ENCODE measurements around the gene AR. TPM values are rescaled to one million over a fixed set of nuclear protein-coding genes. Genes with fewer than 3 reads are reported as not detected.

AR gene
- total and polyA plus RNA-seq, 2 of the 8 experiments (the other 6 are each of a cell fraction or from before 2014, with no cell fraction given) = 7.1 to 10.7 TPM

GRCh38 chrX:67601771-67602170 is 58.0 kb downstream of the AR start:
- Histone ChIP-seq H3K23me2 (ENCODE audit: low read depth, low read length) (no peaks in the 10 kb centered on the region), H3K27me3 (replicated peaks in 1 of 4; ENCODE audit: control insufficient read depth in 3 of 4, extremely low read depth in 1 of 4, insufficient read depth in 3 of 4, low read length in 3 of 4) (no peaks in the 10 kb centered on the region), H3K79me1 (ENCODE audit: low read depth, low read length) (no peaks in the 10 kb centered on the region), H2BK15ac (ENCODE audit: low read length) (no peak overlapping the region), H3K14ac (ENCODE audit: insufficient read length) (no peak overlapping the region), H3K79me2 (ENCODE audit: control insufficient read depth in 1 of 2, insufficient read depth in 2 of 2, low read length in 2 of 2) (no peaks in the 10 kb centered on the region; a peak in 1 of 4 replicates), H3K27ac (ENCODE audit: low read depth, low read length) (no peak overlapping the region), H3K4me1 (replicated peaks in 1 of 4; ENCODE audit: control insufficient read depth in 3 of 4, insufficient read depth in 4 of 4, low read length in 3 of 4) (peaks cover 0 to 3% (median under 1%) of the 10 kb centered on the region in 4 experiments; a peak in 3 of 7 replicates), H3K4me3 (ENCODE audit: extremely low read depth in 1 of 4, insufficient read depth in 2 of 4, low read depth in 3 of 4, low read length in 4 of 4) (no peak overlapping the region), H2AK5ac (ENCODE audit: low read depth, low read length) (no peak overlapping the region), H4K8ac (ENCODE audit: extremely low read depth, insufficient read depth, low read length) (no peak overlapping the region), H2BK5ac (ENCODE audit: low read depth, low read length) (no peak overlapping the region), H2AFZ (ENCODE audit: low read length) (no peak overlapping the region), H3K36me3 (ENCODE audit: control insufficient read depth in 2 of 4, insufficient read depth in 4 of 4, low read length in 3 of 4) (no peaks in the 10 kb centered on the region), H2BK12ac (ENCODE audit: low read depth, low read length) (no peak overlapping the region), H4K91ac (replicated peaks; ENCODE audit: insufficient read length, low read length) (no peak overlapping the region), H3K9ac (replicated peaks in 1 of 4; ENCODE audit: extremely low read depth in 1 of 4, low read depth in 3 of 4, low read length in 3 of 4) (no peak overlapping the region), H3K9me3 (ENCODE audit: insufficient read depth in 2 of 2, low read depth in 1 of 2, low read length in 1 of 2) (no peaks in the 10 kb centered on the region), H3K4ac (replicated peaks; ENCODE audit: insufficient read length, low read depth, low read length) (no peak overlapping the region), H4K20me1 (replicated peaks in 1 of 2; ENCODE audit: control insufficient read depth in 1 of 2, insufficient read depth in 2 of 2, low read length in 2 of 2) (no peaks in the 10 kb centered on the region), H3K18ac (ENCODE audit: extremely low read depth, low read length) (no peak overlapping the region), H3K56ac (replicated peaks; ENCODE audit: insufficient read length, low read depth, low read length) (no peak overlapping the region), H4K5ac (ENCODE audit: insufficient read length, low read depth, low read length) (no peak overlapping the region), H2BK120ac (replicated peaks; ENCODE audit: low read depth, low read length) (no peak overlapping the region), H3K4me2 (ENCODE audit: insufficient read depth in 1 of 2, low read depth in 2 of 2, low read length in 2 of 2) (no peak overlapping the region), H3K23ac (ENCODE audit: insufficient read length) (no peak overlapping the region), H2BK20ac (ENCODE audit: low read length) (no peak overlapping the region)
- FAIRE-seq (no peak), DNase-seq (ENCODE audit: low read depth in 1 of 2, low spot score in 2 of 2) (no peak)
- TF ChIP-seq RFX5 (IDR thresholded peaks at IDR 0.05; ENCODE audit: borderline replicate concordance, low read depth, low read length) (no peak), MAFK (IDR thresholded peaks at IDR 0.05; ENCODE audit: low read depth, low read length) (no peak), BCL11A (IDR thresholded peaks at IDR 0.05; ENCODE audit: low read depth in 2 of 2, low read length in 2 of 2) (no peak)
- ChIA-PET CTCF (ENCODE audit: partially characterized antibody) (interaction anchor here (1.3 kb wide), 1 partner anchor 54 kb away, joined by 3 read pairs; no protein-coding TSS in a partner anchor), POLR2A (ENCODE audit: partially characterized antibody) (no interaction called here)
- no CpG with 5 or more reads among the region's 1 CpG for WGBS, 2 experiments (ENCODE audit: extremely low coverage in 1 of 2, insufficient coverage in 1 of 2, insufficient read length in 1 of 2, insufficient replicate concordance in 2 of 2, low coverage in 1 of 2, low lambda C conversion rate in 2 of 2, missing lambda C conversion rate in 1 of 2)

Data from H1 (cell line).